ENCODE measurements around the gene UBA1.

UBA1 gene

GRCh38 chrX:47190445-47191269, 3.0 kb upstream of the UBA1 start:
- DNase-seq = peak; percentile 57

DNA sequence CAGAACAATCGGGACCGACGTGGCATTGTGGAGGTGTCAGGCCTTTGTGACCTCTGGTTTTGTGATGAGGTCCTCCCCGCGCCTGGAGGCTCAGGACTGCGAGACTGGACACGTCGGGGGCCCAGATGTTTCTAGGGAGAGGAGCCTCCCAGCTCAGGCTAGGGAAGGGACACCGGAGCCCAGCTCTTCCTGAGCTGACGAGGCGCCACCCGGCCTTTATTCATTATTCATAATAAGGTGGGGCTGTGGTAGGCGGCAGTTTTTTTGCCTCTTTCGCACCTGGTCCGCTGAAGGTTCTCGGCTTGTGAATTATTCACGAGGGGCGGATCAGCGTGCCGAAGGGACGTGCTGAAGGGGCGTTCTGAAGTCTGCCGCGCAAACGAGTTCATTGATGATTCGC, 2.3 kb upstream of the UBA1 start:
- no peak for DNase-seq

DNA sequence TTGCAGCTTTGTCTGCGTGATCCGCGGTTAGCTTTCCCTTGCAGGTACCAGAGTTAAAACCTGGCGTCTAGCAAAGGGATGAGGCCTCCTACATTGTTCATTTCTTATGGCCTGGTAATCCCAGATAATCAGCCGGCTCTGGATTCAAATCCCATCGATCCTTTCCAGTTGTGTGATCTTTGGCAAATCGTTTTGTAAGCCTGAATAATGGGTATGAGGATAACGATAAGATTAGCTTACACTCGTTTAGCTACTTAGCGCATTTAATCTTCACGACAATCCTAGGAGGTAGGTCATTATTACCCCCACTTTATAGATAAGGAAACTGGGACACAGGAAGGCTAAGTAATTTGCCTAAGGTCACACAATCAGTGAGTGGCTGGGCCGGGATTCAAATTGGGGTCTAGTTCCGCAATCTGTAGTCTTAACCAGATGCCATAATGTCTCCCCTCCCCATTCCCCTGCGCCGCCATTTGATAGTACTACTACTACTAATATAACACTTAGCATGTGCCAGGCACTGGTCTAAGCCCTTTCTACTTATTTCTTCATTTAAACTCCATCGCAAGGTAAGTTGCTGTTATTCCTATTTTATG, 1.7 kb upstream of the UBA1 start:
- no peak for DNase-seq

DNA sequence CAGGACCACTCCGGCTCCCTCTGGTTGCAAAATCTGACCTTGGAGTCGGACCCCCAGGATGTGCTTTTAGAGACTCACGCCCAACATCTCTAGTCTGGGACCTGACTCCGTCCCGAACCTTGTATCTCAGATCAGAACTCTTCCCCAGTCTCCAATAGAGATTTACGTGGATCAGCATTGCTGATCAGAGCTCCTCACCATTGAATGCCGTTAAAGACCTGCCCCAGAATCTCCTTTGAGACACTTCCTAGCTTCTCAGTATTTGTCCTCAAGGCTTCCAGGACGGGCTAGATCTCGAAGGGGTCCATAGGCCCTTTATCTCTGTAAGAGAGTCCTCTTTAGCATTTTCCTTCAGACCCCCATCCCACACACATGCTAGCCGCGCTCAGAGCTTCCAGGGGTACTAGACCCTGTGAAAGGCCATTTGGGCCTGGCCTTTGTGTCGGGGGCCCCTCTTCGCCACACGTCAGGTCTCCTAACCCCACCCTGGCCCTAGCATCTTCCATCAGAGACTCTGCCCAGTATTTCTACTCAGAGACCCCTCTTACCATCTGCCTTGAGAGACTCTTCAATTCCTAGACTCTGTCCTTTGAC, 662 bp downstream of the UBA1 start:
- DNase-seq = no peak

DNA sequence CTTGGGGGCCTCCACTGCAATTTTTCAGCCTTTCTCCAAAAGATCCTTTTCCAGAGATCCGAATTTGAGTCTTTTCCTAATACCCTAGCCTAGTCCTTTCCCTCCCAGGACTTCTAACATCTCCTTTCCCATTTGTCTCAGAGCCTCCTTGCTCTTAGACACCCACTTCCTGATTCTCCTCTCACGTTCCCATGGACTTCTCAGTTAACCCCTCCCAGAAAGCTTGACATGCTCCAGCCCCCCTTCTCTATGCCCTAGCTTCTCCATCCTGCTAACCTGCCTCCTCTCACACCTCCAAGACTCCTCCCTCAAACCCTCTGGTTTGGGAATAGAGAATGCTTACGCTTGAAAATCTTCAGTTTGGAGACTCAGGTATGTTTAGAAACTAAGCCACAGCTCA, 2.5 kb downstream of the UBA1 start:
- DNase-seq = no peak

DNA sequence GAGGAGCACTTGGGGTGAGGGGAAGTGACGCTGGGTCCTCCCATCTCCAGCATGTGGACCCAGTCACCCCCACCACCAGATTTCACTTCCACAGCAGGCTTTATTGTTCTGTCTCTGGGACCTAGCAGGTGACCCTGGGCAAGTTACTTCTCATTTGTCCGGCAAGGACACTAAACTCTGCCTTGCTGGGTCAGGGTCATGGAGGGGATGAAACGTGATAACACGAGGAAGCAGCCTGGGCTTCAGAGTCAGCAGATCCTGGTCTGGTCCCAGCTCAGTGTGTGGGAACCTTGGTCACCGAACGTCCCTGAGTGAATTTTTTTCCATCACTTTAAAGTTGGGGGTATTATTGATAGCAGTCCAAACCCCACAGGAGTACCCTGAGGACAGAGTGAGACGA, 3.9 kb downstream of the UBA1 start:
- DNase-seq = no peak

GRCh38 chrX:47198026-47198686, 4.5 kb downstream of the UBA1 start:
- DNase-seq = no peak

DNA sequence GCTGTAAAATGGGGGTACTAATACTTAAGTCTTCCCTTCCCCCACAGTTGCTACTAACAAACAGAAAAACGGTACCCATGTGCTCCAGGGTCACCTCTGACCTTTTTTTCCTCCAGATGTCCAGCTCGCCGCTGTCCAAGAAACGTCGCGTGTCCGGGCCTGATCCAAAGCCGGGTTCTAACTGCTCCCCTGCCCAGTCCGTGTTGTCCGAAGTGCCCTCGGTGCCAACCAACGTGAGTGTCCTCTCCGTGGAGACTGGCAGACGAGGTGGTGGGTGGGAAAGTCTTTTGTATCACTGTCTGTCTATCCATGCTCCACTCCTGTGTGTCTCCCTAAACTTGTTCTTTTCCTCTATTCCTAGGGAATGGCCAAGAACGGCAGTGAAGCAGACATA, 5.1 kb downstream of the UBA1 start:
- DNase-seq = no peak

DNA sequence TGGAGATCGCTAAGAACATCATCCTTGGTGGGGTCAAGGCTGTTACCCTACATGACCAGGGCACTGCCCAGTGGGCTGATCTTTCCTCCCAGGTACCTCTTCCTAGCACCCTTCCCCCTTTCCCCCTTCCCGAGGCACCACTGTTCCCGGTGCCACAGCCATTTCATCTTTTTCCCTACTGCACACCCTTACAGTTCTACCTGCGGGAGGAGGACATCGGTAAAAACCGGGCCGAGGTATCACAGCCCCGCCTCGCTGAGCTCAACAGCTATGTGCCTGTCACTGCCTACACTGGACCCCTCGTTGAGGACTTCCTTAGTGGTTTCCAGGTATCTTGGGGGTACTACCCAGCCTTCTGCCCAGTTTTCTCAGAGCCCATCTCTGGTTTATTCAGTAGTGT, 5.7 kb downstream of the UBA1 start:
- DNase-seq = no peak

GRCh38 chrX:47200385-47201150, 6.9 kb downstream of the UBA1 start:
- DNase-seq = no peak

DNA sequence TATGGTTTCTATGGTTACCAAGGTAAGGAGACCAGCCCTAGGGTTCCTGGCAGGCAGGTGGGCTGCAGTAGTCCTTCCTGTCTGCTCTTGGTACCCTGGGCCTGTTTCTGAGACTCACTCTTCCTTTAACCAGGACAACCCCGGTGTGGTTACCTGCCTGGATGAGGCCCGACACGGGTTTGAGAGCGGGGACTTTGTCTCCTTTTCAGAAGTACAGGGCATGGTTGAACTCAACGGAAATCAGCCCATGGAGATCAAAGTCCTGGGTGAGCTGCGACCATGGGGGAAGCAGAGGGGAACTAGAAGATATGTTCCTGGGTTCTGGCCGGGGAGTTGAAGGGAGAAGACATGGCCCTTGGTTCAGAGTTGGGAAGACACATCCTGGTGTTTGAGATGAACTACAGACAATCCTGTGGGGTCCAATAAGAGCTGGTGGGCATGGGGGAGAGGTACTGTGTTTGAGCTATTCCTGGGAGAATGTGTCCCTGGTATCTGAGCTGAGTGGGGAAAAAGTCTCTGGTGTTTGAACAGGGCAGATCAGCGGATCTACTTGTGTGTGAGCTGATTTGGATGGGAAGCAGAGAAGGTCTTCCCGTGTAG, 7.8 kb downstream of the UBA1 start:
- no peak for DNase-seq

- DNase-seq = no peak
Observed at GRCh38 chrX:47202316-47202715, 8.7 kb downstream of the UBA1 start.

GRCh38 chrX:47202877-47203276, 9.2 kb downstream of the UBA1 start:
- no peak for DNase-seq

- no peak for DNase-seq
Observed at GRCh38 chrX:47204970-47205369, 11.3 kb downstream of the UBA1 start.

- DNase-seq = no peak
Observed at GRCh38 chrX:47206316-47206715, 12.7 kb downstream of the UBA1 start.

DNA sequence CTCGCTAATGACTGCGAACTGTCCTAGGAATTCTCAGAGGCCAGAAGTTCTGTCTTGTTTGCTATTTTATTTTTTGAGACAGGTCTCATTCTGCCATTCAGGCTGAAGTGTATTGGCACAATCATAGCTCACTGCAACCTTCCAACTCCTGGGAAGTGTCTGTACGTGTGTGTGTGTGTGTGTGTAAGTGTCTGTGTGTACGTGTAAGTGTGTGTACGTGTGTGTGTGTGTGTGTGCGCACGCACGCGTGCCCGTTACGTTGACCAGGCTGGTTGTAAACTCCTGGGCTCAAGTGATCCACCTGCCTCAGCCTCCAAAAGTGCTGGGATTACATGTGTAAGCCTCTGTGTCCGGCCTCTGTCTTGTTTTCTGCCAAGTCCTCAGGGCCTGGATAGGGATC, 14.5 kb downstream of the UBA1 start:
- no peak for DNase-seq

GRCh38 chrX:47209508-47210238, 16.0 kb downstream of the UBA1 start:
- DNase-seq = no peak

- DNase-seq = no peak
Observed at GRCh38 chrX:47210661-47211425, 17.2 kb downstream of the UBA1 start.

- DNase-seq = no peak
Observed at GRCh38 chrX:47212381-47213293, 19.0 kb downstream of the UBA1 start.

Data from NCI-H1694 (cell line).